GM18519 (cell line): ENCODE data around the gene ERI2.

Experiments
- ATAC-seq: cut with Tn5 transposase; IDR thresholded peaks from one replicate; pipeline ENCODE4 v1.9.1; 2021; ENCODE audit warnings: mild to moderate bottlenecking, moderate library complexity; ENCODE audit not compliant: unreplicated experiment, low FRiP score

The ERI2 gene, protein sequence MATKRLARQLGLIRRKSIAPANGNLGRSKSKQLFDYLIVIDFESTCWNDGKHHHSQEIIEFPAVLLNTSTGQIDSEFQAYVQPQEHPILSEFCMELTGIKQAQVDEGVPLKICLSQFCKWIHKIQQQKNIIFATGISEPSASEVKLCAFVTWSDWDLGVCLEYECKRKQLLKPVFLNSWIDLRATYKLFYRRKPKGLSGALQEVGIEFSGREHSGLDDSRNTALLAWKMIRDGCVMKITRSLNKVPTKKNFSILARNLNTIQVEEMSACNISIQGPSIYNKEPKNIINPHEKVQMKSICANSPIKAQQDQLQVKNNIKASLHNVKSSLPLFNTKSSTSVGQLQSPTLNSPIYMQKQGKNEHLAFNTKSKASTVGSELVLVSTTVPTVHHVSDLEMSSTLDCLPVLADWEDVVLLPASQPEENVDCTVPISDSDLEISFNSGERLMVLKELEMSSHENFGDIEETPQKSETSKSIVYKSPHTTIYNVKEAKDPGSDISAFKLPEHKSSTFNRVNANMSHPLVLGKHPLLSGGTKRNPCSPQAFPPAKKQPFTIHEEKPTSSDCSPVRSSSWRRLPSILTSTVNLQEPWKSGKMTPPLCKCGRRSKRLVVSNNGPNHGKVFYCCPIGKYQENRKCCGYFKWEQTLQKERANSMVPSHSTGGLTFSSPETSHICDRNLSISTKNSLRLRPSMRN

DNA sequence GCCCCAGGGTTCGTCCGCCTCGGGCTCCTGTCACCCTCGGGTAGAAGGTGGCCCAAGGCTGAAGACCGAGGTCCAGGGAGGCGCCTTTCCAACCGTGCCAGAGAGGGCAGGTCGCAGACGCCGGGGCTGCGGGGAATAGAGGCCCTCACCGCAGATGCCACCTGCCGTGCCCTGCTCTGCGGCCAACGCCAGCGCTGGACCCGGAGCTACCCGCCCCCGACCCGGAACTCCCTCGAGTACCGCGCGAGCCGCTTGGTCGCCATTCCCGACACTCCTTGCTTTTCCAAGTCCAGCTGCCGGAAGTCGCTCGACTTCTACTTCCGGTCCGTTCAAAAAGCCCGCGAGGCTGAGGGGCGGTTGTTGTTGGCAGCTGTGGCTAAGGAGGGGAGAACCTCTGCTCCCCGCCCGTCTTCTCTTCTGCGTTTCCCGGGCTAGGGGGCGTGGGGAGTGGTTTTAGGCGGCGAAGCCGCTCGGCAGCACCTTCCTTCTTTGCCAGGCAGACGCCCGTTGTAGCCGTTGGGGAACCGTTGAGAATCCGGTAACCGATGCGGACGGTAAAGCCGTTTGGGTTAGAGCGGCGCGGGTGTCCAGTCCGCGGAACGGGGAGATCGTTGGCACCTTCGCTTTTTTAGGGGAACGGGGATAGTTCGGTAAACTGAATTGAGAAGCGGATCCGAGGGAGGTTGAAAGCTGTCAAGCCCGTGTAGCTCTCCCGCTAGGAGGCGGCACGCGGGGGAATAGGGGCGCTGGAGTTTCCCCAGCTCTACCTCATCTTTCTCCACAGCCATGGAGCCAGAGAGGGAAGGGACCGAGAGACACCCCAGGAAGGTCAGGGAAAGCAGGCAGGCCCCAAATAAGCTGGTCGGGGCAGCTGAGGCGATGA, at the start of gene ERI2, which contains the start of gene REXO5:
Gene ERI2 (minus strand): TSS at position 305 of the 883 bp plus-strand sequence. CDS start 42 bp downstream, at position 263.
Gene REXO5 (plus strand): TSS at position 360 of the 883 bp plus-strand sequence. CDS start 427 bp downstream, at position 787.
- ATAC-seq, result no peak

DNA sequence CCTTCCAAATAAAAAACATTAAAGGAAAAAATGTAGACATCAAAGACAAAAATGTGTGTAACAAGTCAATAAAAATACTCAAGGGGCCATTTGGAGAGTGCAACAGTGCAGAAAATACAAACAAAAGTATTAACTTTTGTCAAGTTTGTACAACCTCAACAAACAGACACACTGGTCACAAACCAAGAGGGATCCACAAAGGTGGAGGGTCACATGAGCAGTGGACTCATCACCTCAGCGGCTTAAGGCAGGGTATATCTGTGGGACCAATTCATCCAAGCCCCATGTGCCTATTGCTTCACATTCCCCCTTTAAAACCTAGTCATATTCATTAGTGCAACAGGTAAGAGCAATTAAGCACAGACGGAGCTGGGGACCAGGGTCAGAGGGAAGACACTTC, 48.7 kb upstream of the ERI2 start:
- ATAC-seq, result no peak

DNA sequence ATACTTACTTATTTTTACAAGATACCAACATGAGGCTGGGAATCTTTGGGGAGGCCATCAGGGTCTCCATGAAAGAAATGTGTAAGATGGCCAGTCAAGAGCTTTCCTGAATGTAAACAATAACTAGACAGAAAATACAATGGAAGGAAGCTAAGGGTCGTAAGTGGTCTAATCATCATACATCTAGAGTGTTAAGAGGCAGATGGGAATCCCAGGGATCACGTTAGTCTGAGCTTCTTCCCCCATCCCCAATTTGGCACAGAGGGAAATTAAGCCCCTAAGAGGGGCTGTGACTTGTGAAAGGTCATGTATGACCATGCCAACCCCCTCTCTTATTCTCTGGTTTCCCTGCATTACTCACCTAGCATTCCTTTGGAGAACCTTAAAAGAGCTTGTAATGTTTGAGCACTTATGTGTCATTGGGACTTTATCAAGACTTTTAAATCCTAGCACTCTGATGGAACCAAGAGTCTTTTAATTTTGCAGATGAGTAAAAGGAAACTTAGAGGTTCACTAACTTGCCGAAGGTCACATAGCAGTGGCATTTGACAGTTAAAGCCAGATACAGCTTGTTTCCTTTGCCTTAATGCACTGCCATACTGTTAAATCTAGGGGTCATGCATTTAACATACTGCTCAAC, 47.8 kb upstream of the ERI2 start:
- ATAC-seq, result no peak

DNA sequence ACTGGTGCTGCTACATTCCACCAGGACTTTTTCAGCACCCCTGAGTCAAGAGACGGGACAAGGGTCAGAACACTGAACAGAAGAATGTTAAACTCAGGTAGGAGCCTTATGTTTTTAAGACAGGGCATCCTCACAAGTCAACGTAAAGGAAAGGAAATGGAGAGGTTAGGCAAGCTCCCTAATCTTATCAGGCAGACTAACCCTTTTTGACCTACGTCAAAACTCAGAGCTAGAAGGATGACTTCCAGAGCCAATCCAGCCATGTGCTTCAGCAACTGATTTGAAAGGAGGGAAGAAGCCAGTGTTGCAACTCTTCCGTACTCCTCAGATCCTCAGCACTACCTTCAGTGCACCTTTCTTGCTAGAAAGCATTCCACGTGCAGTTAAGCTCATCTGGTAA, 46.9 kb upstream of the ERI2 start:
- ATAC-seq, result no peak

DNA sequence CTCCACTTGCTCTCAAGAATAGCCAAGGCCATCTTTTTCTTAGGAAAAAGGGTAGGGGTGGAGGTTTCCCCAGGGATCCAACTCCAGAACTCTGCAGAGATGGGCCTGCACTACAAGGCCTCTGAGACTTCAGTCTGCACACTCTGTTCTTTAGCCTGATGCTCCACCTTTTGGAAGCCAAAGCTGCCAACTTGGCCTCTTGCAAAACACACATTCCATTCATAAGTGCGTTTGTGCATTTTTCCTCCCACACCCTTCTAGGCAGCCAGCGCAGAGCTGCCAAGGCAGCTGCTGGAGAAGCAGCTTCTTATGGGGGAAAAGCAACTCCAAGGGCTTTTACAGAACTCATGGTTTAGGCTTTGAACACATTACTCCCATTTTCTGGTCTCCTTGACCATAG, 45.3 kb upstream of the ERI2 start:
- no peak for ATAC-seq

DNA sequence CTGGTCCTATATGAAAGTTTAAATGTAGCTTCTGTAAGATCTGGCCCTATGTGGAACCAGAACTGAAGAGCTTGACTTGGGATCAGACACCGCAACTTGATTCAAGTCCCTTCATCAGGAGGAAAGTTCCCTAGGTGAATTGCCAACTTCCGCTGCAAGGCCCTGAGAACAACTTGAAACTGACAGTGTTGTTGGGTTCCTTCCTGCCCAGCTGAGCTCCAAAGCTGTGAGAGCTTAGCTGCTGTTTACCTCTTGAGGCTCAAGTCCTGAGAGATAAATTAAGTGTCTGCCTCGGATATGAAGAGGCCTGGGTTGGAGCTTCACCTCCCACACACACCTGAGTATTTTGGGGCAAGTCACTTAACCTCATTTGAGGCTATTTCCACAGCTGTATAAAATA, 44.7 kb upstream of the ERI2 start:
- ATAC-seq, result no peak

DNA sequence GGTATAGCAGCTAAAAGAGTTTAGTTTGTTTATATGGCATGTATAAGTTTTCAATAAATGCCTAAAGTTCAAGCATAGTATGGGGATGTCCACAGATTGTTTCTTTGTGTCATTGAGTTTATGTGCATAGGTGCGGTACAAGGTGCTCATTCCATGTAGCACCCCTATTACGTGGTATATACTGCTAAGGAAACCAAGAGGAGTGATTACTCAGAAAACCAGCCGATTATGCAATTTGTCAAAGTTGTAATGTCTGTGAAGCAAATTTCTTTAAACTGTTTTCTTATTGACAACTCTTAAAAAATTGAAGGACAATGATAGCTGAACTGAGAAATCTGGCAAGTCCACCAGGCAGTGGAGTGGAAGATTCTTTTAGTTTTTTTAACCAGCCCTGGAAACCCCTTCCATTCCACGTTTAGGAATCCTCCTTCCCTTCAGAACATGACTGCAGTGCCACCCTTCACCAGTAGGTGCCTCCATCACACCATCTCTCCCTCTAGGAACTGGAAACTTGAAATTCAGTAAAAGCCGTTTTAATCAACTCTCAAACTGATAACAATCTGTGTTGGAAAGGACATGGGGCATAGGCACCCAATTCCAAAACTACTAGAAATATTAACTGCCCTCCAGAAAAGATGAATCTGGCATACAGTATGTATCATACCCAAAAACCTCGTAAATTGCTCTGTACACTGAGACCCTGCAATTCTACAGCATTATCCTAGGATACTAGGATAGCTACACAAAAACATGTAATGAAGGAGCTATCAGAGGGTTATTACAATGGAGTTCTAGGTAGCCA, 43.5 kb upstream of the ERI2 start:
- no peak for ATAC-seq

DNA sequence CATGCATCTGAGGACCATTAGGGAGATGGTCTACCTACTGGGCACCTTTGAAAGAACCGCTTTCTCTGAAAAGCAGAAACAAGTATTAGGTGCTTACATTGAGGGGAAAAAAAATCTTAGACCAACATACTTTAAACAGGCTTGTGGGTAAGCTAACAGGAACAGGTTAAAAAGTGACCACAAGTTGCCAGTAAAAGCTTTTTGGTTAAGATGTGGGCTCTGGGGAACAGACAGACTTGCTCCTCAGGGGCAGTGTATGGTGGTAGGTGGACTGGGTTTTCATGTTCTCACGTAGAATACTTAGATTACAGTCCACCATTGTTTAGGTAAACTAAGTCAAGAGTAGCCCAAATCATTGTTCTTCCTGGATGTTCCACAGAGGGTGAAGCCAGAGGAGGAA, 41.3 kb upstream of the ERI2 start:
- no peak for ATAC-seq

DNA sequence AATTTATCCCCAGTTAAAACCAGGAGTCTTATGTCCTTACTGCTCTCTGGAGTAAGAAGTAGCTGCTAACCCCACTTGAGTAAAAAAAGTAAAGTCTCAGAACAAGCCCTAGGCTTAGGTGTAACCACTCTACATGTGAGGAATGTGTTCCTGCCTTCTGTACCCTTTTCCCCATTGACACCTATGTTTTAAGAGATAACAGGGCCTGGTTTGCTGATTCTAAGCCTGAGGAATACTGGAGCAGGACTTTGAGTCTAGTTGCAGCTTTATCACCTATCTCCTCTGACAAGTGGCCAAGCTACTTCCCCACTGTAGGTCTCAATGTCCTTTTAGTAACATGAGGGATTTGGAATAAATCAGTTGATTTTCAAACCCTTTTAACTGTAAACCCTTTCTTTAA, 40.3 kb upstream of the ERI2 start:
- ATAC-seq, result no peak

DNA sequence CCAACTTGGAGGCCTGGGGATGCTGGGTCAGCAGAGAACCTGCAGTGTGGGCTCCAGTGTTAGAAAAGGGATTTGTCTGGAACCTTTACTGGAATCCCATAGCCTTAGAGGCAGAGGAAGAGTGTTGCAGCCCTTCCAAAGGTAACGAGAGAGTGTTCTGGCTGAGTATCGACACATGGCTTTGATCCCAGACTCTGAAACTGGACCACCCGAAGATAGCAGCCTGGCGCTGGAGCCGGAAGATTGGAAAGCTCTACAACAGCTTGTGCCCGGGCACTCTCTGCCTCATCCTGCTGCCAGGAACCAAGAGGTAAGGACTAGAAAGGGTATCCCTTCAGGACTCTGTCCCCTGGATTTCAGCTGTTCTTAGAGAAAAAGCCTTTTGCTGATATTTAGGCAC, 39.8 kb upstream of the ERI2 start:
- no peak for ATAC-seq

DNA sequence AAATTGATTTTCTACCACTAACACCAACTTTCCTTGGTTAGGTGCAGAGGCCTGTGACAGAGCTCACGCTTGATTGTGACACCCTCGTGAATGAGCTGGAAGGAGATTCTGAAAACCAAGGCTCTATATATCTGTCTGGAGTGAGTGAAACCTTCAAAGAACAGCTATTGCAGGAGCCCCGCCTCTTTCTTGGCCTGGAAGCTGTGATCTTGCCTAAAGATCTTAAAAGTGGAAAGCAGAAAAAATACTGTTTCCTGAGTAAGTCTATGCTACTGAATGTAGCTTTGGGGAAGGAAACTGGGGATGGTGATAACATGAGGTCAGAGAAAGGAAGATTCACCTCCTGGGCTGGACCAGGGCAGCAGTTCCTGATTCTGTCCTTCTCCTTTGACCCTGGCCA, 38.3 kb upstream of the ERI2 start:
- ATAC-seq, result no peak

DNA sequence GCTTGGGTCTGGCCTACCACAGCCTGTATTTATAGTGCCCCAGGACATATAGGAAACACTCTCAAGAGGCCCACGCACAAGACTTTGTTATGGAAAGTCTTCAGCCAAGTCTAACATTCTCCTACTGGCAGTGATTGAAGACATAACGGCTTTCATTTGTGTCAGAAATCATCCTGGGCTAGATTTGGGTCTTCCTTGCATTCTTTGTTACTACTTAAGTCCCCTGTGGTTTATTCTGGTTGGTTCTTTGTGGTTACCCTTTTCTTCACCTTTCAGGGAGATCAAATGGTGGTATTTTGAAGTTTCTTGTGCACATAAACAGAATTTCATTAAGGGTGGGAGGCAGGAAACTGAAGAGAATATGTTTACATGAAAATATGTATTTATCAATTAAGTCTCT, 37.8 kb upstream of the ERI2 start:
- ATAC-seq, result no peak

DNA sequence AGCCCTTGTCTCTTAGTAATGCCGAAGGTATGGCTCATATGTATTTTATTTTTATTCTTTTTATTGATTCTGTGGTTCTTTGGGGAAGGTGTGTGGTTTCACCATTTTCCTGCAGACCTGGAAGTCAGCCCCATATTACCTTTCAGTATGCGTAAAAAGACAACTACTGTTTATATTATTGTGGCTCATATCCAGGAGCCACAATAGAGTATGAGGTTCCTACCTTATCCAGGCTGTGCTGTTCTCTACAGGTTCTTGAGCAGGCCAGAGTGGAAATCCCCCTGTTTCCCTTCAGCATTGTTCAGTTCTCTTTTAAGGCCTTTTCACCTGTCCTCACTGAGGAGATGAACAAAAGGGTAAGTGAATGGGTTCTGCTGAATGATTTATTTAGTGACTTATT, 33.2 kb upstream of the ERI2 start:
- no peak for ATAC-seq

DNA sequence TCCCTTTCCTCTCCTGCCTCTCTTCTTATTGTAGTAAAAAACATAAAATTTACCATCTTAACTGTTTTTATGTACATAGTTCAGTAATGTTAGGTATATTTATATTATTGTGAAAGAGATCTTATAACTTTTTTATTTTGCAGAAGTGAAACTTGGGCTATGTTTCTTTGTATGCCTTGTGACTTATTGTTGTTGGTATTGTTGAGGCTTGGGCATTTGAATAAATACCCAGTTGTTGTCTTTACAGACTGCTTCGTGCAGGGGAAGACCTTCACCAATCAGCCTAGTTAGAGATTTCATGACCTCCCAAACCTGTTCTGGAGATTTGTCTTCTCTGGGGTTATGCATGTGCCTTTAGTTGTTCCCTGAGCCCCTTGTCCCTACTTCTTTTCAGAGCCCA, 32.0 kb upstream of the ERI2 start:
- ATAC-seq, result no peak

DNA sequence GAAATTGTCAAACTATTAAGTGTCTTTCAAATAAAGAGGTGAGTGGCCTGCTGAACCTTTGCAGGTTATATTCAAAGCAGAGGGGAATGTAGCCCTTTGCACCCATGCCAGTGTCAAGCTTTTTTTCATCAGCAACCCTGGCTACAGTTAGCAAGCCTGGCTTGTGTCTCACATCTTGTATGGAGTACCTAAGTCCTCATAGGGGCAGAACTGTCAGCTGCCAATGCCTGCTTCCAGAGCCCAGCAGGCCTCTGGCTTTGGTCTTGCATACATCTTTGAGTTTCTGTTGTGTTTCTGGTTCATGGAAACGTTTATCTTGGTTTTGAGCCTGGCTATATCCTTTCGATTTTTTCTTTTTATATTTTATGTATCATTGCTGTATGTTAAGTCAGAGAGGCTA, 26.8 kb upstream of the ERI2 start:
- ATAC-seq, result no peak

DNA sequence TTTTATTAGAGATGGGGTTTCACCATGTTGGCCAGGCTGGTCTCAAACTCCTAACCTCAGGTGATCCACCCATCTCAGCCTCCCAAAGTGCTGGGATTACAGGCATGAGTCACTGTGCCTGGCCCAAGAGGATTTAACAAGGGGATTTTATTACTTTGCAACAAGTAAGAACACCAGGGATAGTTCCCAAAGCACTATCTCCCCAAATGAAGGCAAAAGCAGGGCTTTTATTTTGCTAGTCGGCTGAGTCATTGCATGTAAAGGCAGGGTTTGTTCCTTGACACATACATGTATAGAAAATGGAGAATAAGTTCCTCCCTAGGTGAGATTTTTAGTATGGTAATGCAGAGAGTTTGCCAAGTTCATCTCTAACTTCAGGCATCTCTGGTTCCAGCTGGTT, 24.1 kb upstream of the ERI2 start:
- ATAC-seq, result no peak

DNA sequence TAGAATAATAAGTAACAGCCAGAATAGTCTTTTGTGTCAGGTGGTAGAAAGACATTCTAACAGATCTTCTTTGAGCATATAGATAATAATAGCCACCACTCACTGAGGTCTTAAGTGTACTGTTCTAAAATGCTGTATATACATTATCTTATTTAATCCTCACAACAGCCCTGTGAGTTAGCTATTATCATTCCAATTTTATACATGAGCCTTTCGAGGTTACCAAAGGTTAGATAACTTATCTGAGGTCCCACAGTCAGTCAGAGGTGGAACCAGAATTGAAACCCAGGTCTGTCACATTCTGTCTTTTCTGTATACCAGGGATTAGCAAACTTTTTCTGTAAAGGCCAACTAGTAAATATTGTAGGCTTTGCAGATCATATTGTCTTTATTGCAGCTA, 23.3 kb upstream of the ERI2 start:
- ATAC-seq, result no peak

DNA sequence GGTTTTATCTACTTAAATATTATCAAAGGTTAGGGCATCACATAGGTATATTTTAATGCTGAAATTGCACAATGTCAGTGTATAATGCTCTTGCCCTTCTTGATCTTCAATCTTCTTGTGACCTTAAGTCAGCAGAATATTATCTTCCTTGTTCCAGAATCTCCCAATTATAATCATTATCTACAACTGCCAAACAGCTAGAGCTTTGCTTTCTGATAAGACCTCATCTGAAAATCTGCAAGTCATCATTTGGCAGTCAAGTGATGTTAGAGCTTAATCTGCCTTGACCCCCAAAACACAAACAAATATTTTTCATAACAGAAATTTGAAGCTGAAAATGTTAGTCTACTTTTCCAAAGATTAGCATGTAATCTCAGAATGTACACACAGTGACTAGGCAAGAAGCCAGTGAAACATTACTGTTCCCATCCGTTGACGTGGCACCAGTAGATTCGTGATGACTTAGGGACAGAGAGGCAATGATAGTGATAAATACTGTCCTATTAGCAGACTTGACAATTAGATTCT, 19.8 kb upstream of the ERI2 start:
- ATAC-seq, result no peak

DNA sequence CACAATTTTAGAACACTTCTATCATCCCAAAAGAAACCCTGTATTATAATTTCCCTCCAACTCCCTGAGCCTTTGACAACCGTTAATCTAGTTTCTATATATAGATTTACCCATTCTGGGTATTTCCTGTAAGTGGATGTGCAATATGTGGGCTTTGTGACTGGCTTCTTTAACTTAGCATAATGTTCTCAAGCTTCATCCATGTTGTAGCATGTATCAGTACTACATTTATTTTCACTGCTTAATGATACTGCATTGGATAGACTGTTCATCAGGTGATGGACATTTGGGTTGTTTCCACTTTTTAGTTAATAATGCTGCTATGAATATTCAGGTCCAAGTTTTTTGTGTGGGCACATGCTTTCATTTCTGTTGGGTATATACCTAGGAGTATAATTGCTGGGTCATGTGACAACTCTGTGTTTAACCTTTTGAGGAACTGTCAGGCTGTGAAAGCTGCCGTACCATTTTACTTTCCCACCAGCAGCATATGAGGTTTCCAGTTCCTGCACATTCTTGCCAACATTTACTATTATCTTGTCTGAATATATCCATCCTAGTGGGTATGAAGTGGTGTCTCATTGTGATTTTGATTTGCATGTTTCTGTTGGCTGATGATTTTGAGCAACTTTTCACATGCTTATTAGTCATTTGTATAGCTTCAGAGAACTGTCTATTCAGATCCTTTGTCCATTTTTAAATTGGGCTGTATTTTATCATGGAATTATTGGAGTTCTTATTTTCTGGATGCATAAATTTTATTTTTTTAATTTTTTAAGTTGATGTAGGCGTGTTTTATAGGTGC, 16.5 kb upstream of the ERI2 start:
- ATAC-seq, result no peak
